Kidney tubule cell (primary cell): ENCODE results near the gene WDR27.
A peak's percentile ranks its signal among the peaks of the same experiment; 100 is the strongest.
"Not testable (repeated sequence)": the region's sequence is repeated elsewhere in the genome, so short reads cannot be mapped to it uniquely, and the experiment has no call there.

Source experiments
- DNase-seq: peaks from one replicate; pipeline ENCODE4 v3.0.0-alpha.2; 2018; ENCODE audit warnings: low spot score

The WDR27 gene

GRCh38 chr6:169709293-169709692 is 7.5 kb upstream of the WDR27 start:
- no peak for DNase-seq

DNA sequence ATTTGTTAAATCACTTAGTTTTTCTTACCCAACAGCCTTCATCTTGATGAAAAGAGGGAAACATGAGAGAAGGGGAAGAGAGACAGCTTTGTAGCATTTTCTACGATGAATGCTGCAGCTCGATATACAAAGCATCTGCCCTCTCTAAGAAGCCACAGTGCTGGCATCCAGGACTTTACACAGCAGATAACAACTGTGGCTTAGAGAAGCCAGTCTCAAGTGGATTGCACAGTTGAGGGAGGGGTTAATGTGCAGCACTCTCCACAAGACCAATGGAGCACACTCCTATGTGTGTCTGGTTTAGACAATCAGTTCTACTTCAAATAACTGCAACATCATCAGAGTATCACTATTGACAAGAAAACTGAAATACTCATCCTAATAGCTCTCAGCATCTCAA is 5.9 kb upstream of the WDR27 start:
- DNase-seq: no peak

DNA sequence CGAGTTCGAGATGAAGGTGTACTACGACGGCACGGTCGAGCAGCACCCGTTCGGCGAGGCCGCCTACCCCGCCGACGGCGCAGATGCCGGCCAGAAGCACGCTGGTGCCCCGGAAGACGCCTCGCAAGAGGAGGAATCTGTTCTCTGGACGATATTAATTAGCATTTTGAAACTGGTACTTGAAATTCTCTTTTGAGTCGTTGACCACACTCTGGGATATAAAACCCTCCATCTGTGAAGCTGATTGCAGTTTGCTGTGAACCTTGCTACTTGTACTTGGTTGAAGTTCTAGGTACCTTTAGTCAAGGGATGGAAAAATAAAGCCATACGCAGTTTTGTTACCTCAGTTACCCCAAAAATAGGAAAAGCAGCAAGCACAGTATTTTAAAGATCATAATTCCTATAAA is 1.0 kb upstream of the WDR27 start:
- DNase-seq: no peak

- DNase-seq: no peak
Measured at GRCh38 chr6:169701311-169701953, 397 bp downstream of the WDR27 start.

DNA sequence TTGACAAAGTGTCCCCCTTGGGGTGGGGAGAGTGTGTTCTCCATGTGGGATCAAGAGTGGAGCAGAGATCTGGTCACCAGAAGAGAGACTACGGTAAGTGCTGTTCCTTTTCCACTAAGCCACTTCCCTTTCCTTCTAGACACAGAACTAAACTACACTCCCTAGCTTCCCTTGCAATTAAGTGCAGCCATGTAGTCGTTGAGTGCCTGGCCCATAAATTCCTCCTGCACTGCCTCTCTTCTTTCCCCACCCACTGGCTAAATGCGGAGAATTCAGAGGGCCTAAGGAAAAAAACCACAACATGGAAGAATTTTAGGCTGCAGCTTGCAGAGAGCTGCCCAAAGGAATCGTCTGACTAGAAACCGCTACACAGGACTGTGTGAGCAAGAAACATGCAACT is 1.5 kb downstream of the WDR27 start:
- DNase-seq: peak; percentile 22

DNA sequence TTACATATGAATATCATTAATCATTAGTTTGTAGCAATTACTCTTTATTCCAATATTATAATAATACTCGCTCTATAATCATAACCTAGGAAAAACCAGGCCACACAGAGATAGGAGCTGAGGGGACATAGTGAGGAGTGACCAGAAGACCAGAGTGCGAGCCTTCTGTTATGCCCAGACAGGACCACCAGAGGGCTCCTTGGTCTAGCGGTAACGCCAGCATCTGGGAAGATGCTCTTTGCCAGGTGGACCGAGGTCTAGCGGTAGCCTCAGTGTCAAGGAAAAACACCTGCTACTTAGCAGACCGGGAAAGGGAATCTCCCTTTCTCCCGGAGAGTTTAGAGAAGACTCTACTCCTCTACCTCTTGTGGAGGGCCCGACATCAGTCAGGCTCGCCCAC is 4.7 kb downstream of the WDR27 start:
- not testable (repeated sequence) for DNase-seq

DNA sequence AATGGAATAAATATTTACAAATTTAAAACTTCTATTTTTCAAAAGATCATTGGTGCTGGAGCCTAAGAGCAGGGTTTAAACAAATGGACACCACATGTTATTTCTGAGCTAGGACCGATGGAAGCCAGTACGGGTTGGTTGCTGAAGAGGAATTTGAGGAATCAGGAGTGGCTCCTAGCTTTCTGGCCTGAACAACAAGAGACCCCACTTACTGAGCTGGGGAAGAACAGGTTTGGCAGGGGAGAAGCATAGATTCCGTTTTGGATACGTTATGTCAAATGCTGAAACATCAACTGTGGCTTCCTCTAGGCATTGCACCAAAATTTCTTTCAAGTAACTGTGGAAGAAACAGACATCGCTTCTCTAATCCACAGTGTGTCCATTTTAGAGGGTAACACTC is 6.7 kb downstream of the WDR27 start:
- DNase-seq: no peak

DNA sequence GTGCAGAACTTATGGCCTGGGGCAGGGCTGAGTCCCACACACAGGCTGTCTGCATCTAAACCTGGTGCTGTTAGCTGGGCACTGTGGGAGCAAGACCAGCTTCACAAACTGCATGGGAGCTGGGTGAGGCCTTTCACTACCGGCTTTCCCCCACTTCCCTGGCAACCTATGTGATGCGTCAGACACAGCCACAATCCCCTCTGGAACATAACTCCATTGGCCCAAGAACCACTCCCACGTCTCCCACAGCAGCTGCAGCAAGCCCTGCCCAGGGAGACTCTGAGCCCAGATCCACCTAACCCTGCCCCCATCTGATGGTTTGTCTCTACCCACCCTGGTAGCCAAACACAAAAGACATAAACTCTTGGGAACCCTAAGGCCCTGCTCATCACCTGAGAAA is 9.3 kb downstream of the WDR27 start:
- no peak for DNase-seq

GRCh38 chr6:169691260-169691659 is 10.6 kb downstream of the WDR27 start:
- DNase-seq: no peak

DNA sequence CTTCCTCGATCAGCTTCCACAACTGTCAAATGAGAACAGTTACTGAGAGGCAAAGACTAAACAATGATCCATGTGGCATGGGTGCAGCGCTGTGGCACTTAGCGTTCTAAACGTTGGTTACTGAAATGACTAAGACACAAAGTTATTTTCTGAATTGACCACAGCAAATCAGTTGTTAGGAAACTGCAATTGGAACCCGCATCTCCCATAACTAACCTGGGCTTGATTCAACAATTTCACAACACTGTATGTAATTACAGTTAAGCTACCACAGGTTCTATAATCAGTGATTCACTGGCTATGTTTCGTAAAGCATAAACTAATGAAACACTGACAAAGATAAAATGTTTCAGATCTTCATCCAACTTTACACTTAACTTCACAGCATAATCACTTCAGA is 12.5 kb downstream of the WDR27 start:
- peak; percentile 40 for DNase-seq

DNA sequence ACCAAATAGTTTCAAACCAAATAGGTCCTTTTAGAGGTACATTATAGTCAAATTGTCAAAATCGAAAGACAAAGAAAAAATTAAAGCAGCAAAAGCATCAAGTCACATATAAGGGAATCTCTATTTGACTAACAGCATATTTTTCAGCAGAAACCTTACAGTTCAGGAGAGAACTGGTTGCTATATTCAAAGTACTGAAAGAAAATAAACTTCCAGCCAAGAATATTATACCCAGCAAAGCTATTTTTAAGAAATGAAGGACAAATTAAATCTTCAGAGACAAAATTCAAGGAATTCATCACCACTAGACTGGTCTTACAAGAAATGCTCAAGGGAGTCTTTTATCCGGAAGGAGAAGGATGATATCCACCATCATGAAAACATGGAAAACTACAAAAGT is 16.0 kb downstream of the WDR27 start:
- DNase-seq: no peak

DNA sequence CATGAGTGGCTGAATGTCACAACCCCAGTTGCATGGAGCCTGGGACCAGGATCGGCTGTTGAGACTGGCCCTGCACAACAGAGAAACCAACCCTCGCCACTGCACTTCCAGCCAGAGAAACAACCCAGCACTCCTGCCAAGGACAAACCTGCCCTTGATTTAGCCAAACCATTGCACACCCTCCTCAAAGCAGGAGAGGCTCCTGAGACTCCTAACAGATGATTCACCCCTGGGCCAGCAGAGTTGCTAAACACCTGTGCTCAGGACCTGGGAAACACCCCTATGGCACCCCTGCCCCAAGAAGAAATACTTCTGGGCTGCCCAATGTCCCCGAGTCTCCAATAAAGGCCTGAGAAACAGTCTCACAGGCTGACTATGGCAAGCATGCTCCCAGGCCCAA is 17.8 kb downstream of the WDR27 start:
- no peak for DNase-seq

GRCh38 chr6:169678342-169678741 is 23.5 kb downstream of the WDR27 start:
- no peak for DNase-seq

DNA sequence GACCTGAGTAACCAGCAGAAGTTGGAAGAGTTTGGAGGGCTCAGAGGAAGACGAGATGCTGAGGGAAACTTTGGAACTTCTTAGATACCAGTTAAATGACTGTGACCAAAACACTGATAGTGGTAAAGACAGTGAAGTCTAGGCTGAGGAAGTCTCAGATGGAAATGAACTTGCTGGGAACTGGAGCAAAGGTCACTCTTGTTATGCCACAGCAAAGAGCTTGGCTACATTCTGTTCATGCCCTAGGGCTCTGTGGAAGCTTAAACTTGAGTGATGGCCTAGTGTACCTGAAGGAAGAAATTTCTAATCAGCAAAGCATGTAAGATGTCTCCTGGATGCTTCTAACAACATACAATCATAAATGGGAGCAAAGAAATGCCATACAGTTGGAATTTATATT is 24.7 kb downstream of the WDR27 start:
- peak; percentile 5 for DNase-seq

- DNase-seq: no peak
Measured at GRCh38 chr6:169675011-169675410, 26.8 kb downstream of the WDR27 start.

- no peak for DNase-seq
Measured at GRCh38 chr6:169671563-169671962, 30.3 kb downstream of the WDR27 start.

DNA sequence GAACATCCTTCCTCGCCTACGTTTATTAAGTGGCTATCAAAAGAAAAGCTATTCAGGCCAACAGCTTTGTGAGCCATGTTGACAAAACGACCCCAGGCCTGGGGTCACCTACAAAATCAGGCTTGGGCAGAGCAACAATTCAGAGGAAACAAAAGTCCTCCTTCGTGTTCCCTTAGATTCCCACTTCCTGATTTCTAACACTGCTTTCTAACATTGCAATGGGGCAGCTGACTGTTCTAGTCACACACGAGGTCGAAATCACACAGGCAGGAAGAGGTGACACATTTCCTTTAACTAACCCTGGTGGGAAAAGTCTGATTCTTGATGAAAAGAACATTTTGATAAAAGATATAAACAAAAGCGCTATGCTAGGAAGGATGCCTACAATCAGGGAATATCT is 31.9 kb downstream of the WDR27 start:
- DNase-seq: peak; percentile 22

GRCh38 chr6:169669147-169669546 is 32.7 kb downstream of the WDR27 start:
- peak; percentile 34 for DNase-seq

GRCh38 chr6:169668203-169668847 is 33.5 kb downstream of the WDR27 start:
- no peak for DNase-seq

- no peak for DNase-seq
Measured at GRCh38 chr6:169667716-169668115, 34.1 kb downstream of the WDR27 start.

DNA sequence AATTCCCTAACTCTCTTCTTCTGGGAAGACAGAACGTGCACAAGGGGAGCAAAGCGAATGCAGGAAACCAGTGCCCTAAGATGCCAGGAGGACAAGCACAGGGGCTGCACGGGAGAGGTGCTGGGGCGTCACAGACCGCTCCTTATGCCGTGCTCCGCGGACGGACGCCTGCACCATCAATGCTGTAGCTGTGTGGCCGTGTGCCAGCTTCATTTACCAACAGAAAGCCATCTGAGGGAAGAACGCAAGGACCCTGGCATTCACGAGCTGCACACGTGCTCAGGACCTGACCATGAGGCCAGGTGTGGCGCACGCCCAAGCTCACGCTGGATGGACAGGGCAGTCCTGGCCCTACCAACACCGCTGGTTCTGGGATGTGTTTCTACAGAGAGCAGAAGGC is 35.4 kb downstream of the WDR27 start:
- no peak for DNase-seq

- DNase-seq: no peak
Measured at GRCh38 chr6:169665289-169665688, 36.5 kb downstream of the WDR27 start.

DNA sequence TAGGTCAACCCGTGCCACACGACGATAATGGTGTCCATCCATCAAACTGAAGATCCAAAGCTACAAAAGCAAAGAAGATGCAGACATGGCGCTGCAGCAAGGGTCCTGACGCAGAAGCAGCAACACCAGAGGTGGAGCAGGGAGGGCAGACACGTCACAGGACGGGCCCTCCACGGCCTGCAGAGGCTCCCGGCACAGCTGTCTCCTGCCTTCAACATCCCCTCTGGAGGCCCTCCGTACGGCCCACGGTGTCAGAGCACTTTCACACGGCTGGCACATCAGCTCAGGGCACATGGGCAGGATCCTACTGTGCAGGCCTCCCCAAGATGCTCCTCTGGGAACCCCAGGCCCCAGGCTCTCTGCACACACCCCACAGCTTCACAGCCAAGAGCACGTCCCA is 37.6 kb downstream of the WDR27 start:
- no peak for DNase-seq

DNA sequence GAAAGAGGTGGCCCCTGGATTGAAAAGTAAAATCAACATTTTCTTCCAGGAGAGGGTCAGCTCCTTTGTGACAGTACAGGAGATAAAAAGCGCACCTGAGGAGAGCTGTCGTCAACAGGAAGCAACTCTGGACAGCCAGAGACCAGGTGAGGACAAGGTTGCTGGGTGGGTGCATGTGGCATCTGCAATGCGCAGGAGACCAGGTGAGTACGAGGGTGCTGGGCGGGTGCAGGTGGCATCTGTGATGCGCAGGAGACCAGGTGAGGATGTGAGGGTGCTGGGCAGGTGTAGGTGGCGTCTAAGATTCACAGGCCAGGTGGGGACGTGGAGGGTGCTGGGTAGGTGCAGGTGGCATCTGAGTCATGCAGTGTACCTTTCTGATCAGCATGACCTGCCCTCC is 38.4 kb downstream of the WDR27 start:
- no peak for DNase-seq
